ENCODE data around the gene CD200R1.
"Not testable (repeated sequence)": the region's sequence is repeated elsewhere in the genome, so short reads cannot be mapped to it uniquely, and the experiment has no call there.

CD200R1 gene

GRCh38 chr3:112976001-112976400, 1.1 kb upstream of the CD200R1 start:
- no peak for DNase-seq (ENCODE audit: low spot score)

- DNase-seq (ENCODE audit: low spot score), result no peak
Measured at GRCh38 chr3:112974178-112974517, 755 bp downstream of the CD200R1 start.

- no peak for DNase-seq (ENCODE audit: low spot score)
Measured at GRCh38 chr3:112973325-112974177, 1.4 kb downstream of the CD200R1 start.

GRCh38 chr3:112972158-112972557, 2.7 kb downstream of the CD200R1 start:
- DNase-seq (ENCODE audit: low spot score), result no peak

- DNase-seq (ENCODE audit: low spot score), result no peak
Measured at GRCh38 chr3:112967828-112968227, 7.1 kb downstream of the CD200R1 start.

GRCh38 chr3:112967425-112967824, 7.5 kb downstream of the CD200R1 start:
- no peak for DNase-seq (ENCODE audit: low spot score)

- no peak for DNase-seq (ENCODE audit: low spot score)
Measured at GRCh38 chr3:112966633-112967032, 8.3 kb downstream of the CD200R1 start.

- DNase-seq (ENCODE audit: low spot score), result no peak
Measured at GRCh38 chr3:112965656-112966055, 9.2 kb downstream of the CD200R1 start.

- DNase-seq (ENCODE audit: low spot score), result no peak
Measured at GRCh38 chr3:112963683-112964082, 11.2 kb downstream of the CD200R1 start.

GRCh38 chr3:112958811-112959560, 15.9 kb downstream of the CD200R1 start:
- no peak for DNase-seq (ENCODE audit: low spot score)

GRCh38 chr3:112956351-112956750, 18.6 kb downstream of the CD200R1 start:
- no peak for DNase-seq (ENCODE audit: low spot score)

- DNase-seq (ENCODE audit: low spot score), result no peak
Measured at GRCh38 chr3:112948346-112948838, 26.5 kb downstream of the CD200R1 start.

GRCh38 chr3:112931736-112932521, 43.0 kb downstream of the CD200R1 start:
- no peak for DNase-seq (ENCODE audit: low spot score)

GRCh38 chr3:112930771-112931170, 44.1 kb downstream of the CD200R1 start:
- no peak for DNase-seq (ENCODE audit: low spot score)

- DNase-seq (ENCODE audit: low spot score), result no peak
Measured at GRCh38 chr3:112925969-112926368, 48.9 kb downstream of the CD200R1 start.

GRCh38 chr3:112925560-112925959, 49.3 kb downstream of the CD200R1 start:
- no peak for DNase-seq (ENCODE audit: low spot score)

GRCh38 chr3:112919541-112919940, 55.4 kb downstream of the CD200R1 start:
- DNase-seq (ENCODE audit: low spot score), result not testable (repeated sequence)

- no peak for DNase-seq (ENCODE audit: low spot score)
Measured at GRCh38 chr3:112908252-112908651, 66.7 kb downstream of the CD200R1 start.

GRCh38 chr3:112904786-112905185, 70.1 kb downstream of the CD200R1 start:
- DNase-seq (ENCODE audit: low spot score), result no peak

GRCh38 chr3:112900113-112900512, 74.8 kb downstream of the CD200R1 start:
- DNase-seq (ENCODE audit: low spot score), result no peak

GRCh38 chr3:112897791-112898190, 77.1 kb downstream of the CD200R1 start:
- no peak for DNase-seq (ENCODE audit: low spot score)

- DNase-seq (ENCODE audit: low spot score), result no peak
Measured at GRCh38 chr3:112894258-112894657, 80.6 kb downstream of the CD200R1 start.

All from SK-N-DZ (cell line).